ENCODE measurements around the gene EFNA2. TPM values are rescaled to one million over a fixed set of nuclear protein-coding genes. Genes with fewer than 3 reads are reported as not detected.

The EFNA2 gene
- polyA plus RNA-seq, 1 donor from 2014 or later = 10.3 TPM

- Histone ChIP-seq H3K9ac (ENCODE audit: low read length) (peak overlapping the region; percentile 99), H4K20me1 (ENCODE audit: insufficient read depth) (peaks cover 4% of the 10 kb centered on the region), H3F3A (ENCODE audit: insufficient read depth, low read length, poor library complexity, severe bottlenecking) (no peaks in the 10 kb centered on the region), H3K36me3 (ENCODE audit: insufficient read depth, low read length) (no peaks in the 10 kb centered on the region), H3K9me3 (ENCODE audit: low read length) (no peaks in the 10 kb centered on the region), H3K9me2 (ENCODE audit: insufficient read depth, low read length) (no peaks in the 10 kb centered on the region), H3K4me2 (ENCODE audit: low read length) (no peak overlapping the region), H2AFZ (ENCODE audit: low read depth, low read length) (no peak overlapping the region), H3K27me3 (ENCODE audit: insufficient read depth, low read depth, low read length) (no peaks in the 10 kb centered on the region), H3K27ac (ENCODE audit: low read length) (no peak overlapping the region), H3K79me2 (replicated peaks; ENCODE audit: insufficient read depth, low read length) (peaks cover 64% of the 10 kb centered on the region), H3K4me3 (ENCODE audit: low read length) (peak overlapping the region; percentile 93)
- no peak for TF ChIP-seq REST (IDR thresholded peaks at IDR 0.05; ENCODE audit: borderline replicate concordance)
- no peak for TF ChIP-seq RAD21 (conservative IDR thresholded peaks at IDR 0.05)
- TF ChIP-seq TAF1 (IDR thresholded peaks at IDR 0.05; ENCODE audit: low read depth) = no peak
- TF ChIP-seq POLR2AphosphoS5 (IDR thresholded peaks at IDR 0.05) = no peak
- TF ChIP-seq SMC3 (conservative IDR thresholded peaks at IDR 0.05; ENCODE audit: poor library complexity) = no peak
- no peak for TF ChIP-seq MXI1 (conservative IDR thresholded peaks at IDR 0.05; ENCODE audit: poor library complexity, severe bottlenecking)
- no peak for TF ChIP-seq CTCF (IDR thresholded peaks at IDR 0.05; ENCODE audit: poor library complexity, severe bottlenecking)
- no peak for TF ChIP-seq EZH2 (IDR thresholded peaks at IDR 0.05; ENCODE audit: borderline replicate concordance, insufficient read depth, low read length, poor library complexity, severe bottlenecking)
- TF ChIP-seq EP300 (conservative IDR thresholded peaks at IDR 0.05; ENCODE audit: poor library complexity, severe bottlenecking) = no peak
These were observed 32.1 kb upstream of the EFNA2 start for GRCh38 chr19:1253514-1254080.

GRCh38 chr19:1254081-1254527 is 31.6 kb upstream of the EFNA2 start:
- peaks cover 69% of the 10 kb centered on the region for H3K79me2 ChIP-seq (replicated peaks; ENCODE audit: insufficient read depth, low read length)
- no peaks in the 10 kb centered on the region for H3K9me3 ChIP-seq (ENCODE audit: low read length)
- no peak overlapping the region for H3K27ac ChIP-seq (ENCODE audit: low read length)
- no peaks in the 10 kb centered on the region for H3K27me3 ChIP-seq (ENCODE audit: insufficient read depth, low read depth, low read length)
- H2AFZ ChIP-seq (ENCODE audit: low read depth, low read length) = no peak overlapping the region
- H3K36me3 ChIP-seq (ENCODE audit: insufficient read depth, low read length) = no peaks in the 10 kb centered on the region
- no peak overlapping the region for H3K4me3 ChIP-seq (ENCODE audit: low read length)
- peaks cover 4% of the 10 kb centered on the region for H4K20me1 ChIP-seq (ENCODE audit: insufficient read depth)
- H3K4me2 ChIP-seq (ENCODE audit: low read length) = no peak overlapping the region
- no peaks in the 10 kb centered on the region for H3F3A ChIP-seq (ENCODE audit: insufficient read depth, low read length, poor library complexity, severe bottlenecking)
- no peak overlapping the region for H3K9ac ChIP-seq (ENCODE audit: low read length)
- H3K9me2 ChIP-seq (ENCODE audit: insufficient read depth, low read length) = no peaks in the 10 kb centered on the region
- no peak for TF ChIP-seq CTCF (IDR thresholded peaks at IDR 0.05; ENCODE audit: poor library complexity, severe bottlenecking)
- TF ChIP-seq SMC3 (conservative IDR thresholded peaks at IDR 0.05; ENCODE audit: poor library complexity) = no peak
- TF ChIP-seq REST (IDR thresholded peaks at IDR 0.05; ENCODE audit: borderline replicate concordance) = no peak
- no peak for TF ChIP-seq RAD21 (conservative IDR thresholded peaks at IDR 0.05)
- no peak for TF ChIP-seq TAF1 (IDR thresholded peaks at IDR 0.05; ENCODE audit: low read depth)
- no peak for TF ChIP-seq MXI1 (conservative IDR thresholded peaks at IDR 0.05; ENCODE audit: poor library complexity, severe bottlenecking)
- no peak for TF ChIP-seq EZH2 (IDR thresholded peaks at IDR 0.05; ENCODE audit: borderline replicate concordance, insufficient read depth, low read length, poor library complexity, severe bottlenecking)
- no peak for TF ChIP-seq POLR2AphosphoS5 (IDR thresholded peaks at IDR 0.05)
- no peak for TF ChIP-seq EP300 (conservative IDR thresholded peaks at IDR 0.05; ENCODE audit: poor library complexity, severe bottlenecking)
